GM19467 (cell line): ENCODE measurements around the gene N4BP2.

Experiments
- ATAC-seq: cut with Tn5 transposase; IDR thresholded peaks from one replicate; pipeline ENCODE4 v1.9.1; 2021; ENCODE audit warnings: mild to moderate bottlenecking, moderate library complexity; ENCODE audit not compliant: unreplicated experiment

Gene N4BP2

DNA sequence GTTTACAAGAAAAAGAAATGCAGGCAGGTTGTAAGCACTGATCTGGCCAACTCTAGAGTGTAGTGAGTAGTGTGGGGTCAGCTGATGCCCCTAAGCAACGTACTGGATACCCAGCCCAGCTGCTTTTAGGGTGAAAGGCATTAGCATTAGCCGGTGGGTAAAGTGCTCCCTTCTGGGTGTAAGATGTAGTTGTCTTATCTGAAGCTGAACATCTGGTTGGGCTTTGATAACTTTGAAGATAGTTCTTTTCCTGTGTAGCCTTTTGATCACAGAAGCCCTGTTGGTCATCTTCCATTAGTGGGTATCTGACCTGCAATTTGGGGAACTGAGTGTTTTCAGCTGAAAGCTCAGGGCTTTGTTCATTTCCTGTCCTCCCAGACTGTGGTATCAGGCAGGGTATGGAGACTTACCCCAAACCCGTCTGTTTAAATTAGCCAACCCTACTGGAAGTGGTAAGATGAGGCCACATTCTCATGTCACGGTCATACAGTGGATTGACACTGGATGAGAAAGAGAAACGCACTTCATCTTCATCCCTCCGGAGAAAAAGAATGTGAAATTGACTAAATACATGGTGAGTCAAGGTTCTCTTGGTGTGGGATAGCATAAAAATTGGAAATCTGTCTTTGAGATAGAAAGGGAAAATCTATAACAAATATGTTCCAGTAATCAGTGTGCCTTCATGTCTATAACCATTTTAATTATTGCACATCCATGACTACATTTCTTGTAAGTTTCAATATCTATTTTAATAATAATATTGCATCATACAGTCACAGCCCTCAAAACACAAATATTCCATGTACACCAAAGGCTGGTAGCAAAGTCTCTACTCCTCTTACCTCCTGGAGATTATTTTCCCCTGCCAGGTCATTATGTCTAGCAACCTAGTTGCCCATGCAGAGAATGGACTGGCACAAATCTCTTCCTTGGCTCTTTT is 148.9 kb downstream of the N4BP2 start:
- ATAC-seq, result peak; percentile 58

DNA sequence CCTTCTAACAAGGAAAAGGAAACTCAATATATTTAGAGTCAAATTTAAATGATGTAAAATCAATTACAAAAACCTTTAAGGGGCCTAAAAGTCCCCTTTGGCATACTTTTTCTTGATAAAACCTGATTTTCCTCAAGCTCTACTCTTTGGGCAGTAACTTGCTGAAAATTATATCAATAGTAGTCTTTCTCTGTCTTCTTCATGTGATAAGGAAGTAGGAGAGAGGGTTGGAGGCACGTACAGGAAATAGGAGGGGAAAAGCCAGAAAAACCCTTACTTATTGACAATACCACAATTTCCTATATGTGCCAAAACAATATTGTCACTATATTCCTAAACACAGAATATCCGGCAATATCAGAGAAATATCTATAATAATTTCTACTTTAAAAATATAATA is 149.8 kb downstream of the N4BP2 start:
- no peak for ATAC-seq
